ENCODE results near the gene RNF43.
"Not testable (repeated sequence)": the region's sequence is repeated elsewhere in the genome, so short reads cannot be mapped to it uniquely, and the experiment has no call there.

RNF43 gene

GRCh38 chr17:58402047-58402446 is 15.3 kb downstream of the RNF43 start:
- no peak overlapping the region for H3K27ac ChIP-seq

GRCh38 chr17:58401287-58401686 is 16.0 kb downstream of the RNF43 start:
- DNase-seq (ENCODE audit: low read depth, low spot score): no peak
- Histone ChIP-seq H3K36me3 (ENCODE audit: insufficient read depth, low read length) (no peaks in the 10 kb centered on the region), H3K4me3 (no peak overlapping the region), H3K9me3 (ENCODE audit: low read depth, low read length) (no peaks in the 10 kb centered on the region), H3K9ac (ENCODE audit: insufficient read length) (no peak overlapping the region), H3K27ac (no peak overlapping the region)
- no peak for TF ChIP-seq FOXP2 (optimal IDR thresholded peaks at IDR 0.05; ENCODE audit: control extremely low read depth, extremely low read length, insufficient read depth)
- TF ChIP-seq EZH2 (IDR thresholded peaks at IDR 0.05): no peak
- TF ChIP-seq POLR2AphosphoS5 (IDR thresholded peaks at IDR 0.05; ENCODE audit: borderline replicate concordance, low read depth, low read length): no peak

More at GRCh38 chr17:58402047-58402446, 15.3 kb downstream of the RNF43 start:
- TF ChIP-seq POLR2AphosphoS5 (IDR thresholded peaks at IDR 0.05; ENCODE audit: borderline replicate concordance, low read depth, low read length) (no peak), FOXP2 (optimal IDR thresholded peaks at IDR 0.05; ENCODE audit: control extremely low read depth, extremely low read length, insufficient read depth) (no peak), EZH2 (IDR thresholded peaks at IDR 0.05) (no peak)
- DNase-seq (ENCODE audit: low read depth, low spot score): no peak
- no peaks in the 10 kb centered on the region for H3K9me3 ChIP-seq (ENCODE audit: low read depth, low read length)
- no peak overlapping the region for H3K9ac ChIP-seq (ENCODE audit: insufficient read length)
- H3K36me3 ChIP-seq (ENCODE audit: insufficient read depth, low read length): no peaks in the 10 kb centered on the region
- H3K4me3 ChIP-seq: no peak overlapping the region

- no peak for DNase-seq (ENCODE audit: low read depth, low spot score)
- no peak overlapping the region for H3K27ac ChIP-seq
- no peak overlapping the region for H3K4me3 ChIP-seq
- TF ChIP-seq EZH2 (IDR thresholded peaks at IDR 0.05) (no peak), POLR2AphosphoS5 (IDR thresholded peaks at IDR 0.05; ENCODE audit: borderline replicate concordance, low read depth, low read length) (no peak), FOXP2 (optimal IDR thresholded peaks at IDR 0.05; ENCODE audit: control extremely low read depth, extremely low read length, insufficient read depth) (no peak)
- H3K9me3 ChIP-seq (ENCODE audit: low read depth, low read length): no peaks in the 10 kb centered on the region
- H3K9ac ChIP-seq (ENCODE audit: insufficient read length): no peak overlapping the region
- H3K36me3 ChIP-seq (ENCODE audit: insufficient read depth, low read length): no peaks in the 10 kb centered on the region
These were observed 16.5 kb downstream of the RNF43 start for GRCh38 chr17:58400826-58401225.

GRCh38 chr17:58399974-58400373 is 17.4 kb downstream of the RNF43 start:
- Histone ChIP-seq H3K27ac (no peak overlapping the region), H3K9me3 (ENCODE audit: low read depth, low read length) (no peaks in the 10 kb centered on the region), H3K9ac (ENCODE audit: insufficient read length) (no peak overlapping the region), H3K4me3 (no peak overlapping the region), H3K36me3 (ENCODE audit: insufficient read depth, low read length) (no peaks in the 10 kb centered on the region)
- TF ChIP-seq POLR2AphosphoS5 (IDR thresholded peaks at IDR 0.05; ENCODE audit: borderline replicate concordance, low read depth, low read length): no peak
- TF ChIP-seq FOXP2 (optimal IDR thresholded peaks at IDR 0.05; ENCODE audit: control extremely low read depth, extremely low read length, insufficient read depth): no peak
- TF ChIP-seq EZH2 (IDR thresholded peaks at IDR 0.05): no peak
- DNase-seq (ENCODE audit: low read depth, low spot score): no peak

- no peak for TF ChIP-seq EZH2 (IDR thresholded peaks at IDR 0.05)
- TF ChIP-seq POLR2AphosphoS5 (IDR thresholded peaks at IDR 0.05; ENCODE audit: borderline replicate concordance, low read depth, low read length): no peak
- no peak for TF ChIP-seq FOXP2 (optimal IDR thresholded peaks at IDR 0.05; ENCODE audit: control extremely low read depth, extremely low read length, insufficient read depth)
- Histone ChIP-seq H3K9ac (ENCODE audit: insufficient read length) (no peak overlapping the region), H3K9me3 (ENCODE audit: low read depth, low read length) (no peaks in the 10 kb centered on the region), H3K36me3 (ENCODE audit: insufficient read depth, low read length) (no peaks in the 10 kb centered on the region), H3K27ac (no peak overlapping the region), H3K4me3 (no peak overlapping the region)
- DNase-seq (ENCODE audit: low read depth, low spot score): no peak
These were observed 18.6 kb downstream of the RNF43 start for GRCh38 chr17:58398574-58399266.

GRCh38 chr17:58397421-58397820 is 19.9 kb downstream of the RNF43 start:
- not testable (repeated sequence) for H3K27ac ChIP-seq; H3K9me3 ChIP-seq (ENCODE audit: low read depth, low read length)

DNA sequence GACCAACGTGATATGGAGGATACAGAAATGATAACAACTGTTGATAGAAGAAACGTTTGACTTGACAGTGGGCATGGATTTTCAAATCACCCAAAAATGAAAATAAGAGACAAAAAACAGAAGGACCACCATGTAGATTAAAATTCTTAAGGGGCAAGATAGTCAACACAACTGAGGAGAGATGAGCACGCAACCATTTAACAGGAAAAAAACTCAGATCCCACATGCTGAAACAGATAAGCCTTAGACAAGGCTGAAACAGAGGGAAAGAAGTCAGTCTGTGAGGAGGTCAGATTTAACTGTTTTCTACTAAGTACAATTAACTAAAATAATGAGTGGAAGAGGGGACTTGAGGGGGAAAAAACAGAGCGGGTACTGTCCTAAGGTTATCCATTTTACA is 21.2 kb downstream of the RNF43 start:
- Histone ChIP-seq H3K4me3 (no peak overlapping the region), H3K27ac (no peak overlapping the region), H3K36me3 (ENCODE audit: insufficient read depth, low read length) (no peaks in the 10 kb centered on the region), H3K9ac (ENCODE audit: insufficient read length) (no peak overlapping the region), H3K9me3 (ENCODE audit: low read depth, low read length) (no peaks in the 10 kb centered on the region)
- no peak for DNase-seq (ENCODE audit: low read depth, low spot score)
- TF ChIP-seq POLR2AphosphoS5 (IDR thresholded peaks at IDR 0.05; ENCODE audit: borderline replicate concordance, low read depth, low read length): no peak
- TF ChIP-seq FOXP2 (optimal IDR thresholded peaks at IDR 0.05; ENCODE audit: control extremely low read depth, extremely low read length, insufficient read depth): no peak
- no peak for TF ChIP-seq EZH2 (IDR thresholded peaks at IDR 0.05)

More at GRCh38 chr17:58397421-58397820, 19.9 kb downstream of the RNF43 start:
- not testable (repeated sequence) for H3K9ac ChIP-seq (ENCODE audit: insufficient read length); DNase-seq (ENCODE audit: low read depth, low spot score); H3K4me3 ChIP-seq; H3K36me3 ChIP-seq (ENCODE audit: insufficient read depth, low read length)

DNA sequence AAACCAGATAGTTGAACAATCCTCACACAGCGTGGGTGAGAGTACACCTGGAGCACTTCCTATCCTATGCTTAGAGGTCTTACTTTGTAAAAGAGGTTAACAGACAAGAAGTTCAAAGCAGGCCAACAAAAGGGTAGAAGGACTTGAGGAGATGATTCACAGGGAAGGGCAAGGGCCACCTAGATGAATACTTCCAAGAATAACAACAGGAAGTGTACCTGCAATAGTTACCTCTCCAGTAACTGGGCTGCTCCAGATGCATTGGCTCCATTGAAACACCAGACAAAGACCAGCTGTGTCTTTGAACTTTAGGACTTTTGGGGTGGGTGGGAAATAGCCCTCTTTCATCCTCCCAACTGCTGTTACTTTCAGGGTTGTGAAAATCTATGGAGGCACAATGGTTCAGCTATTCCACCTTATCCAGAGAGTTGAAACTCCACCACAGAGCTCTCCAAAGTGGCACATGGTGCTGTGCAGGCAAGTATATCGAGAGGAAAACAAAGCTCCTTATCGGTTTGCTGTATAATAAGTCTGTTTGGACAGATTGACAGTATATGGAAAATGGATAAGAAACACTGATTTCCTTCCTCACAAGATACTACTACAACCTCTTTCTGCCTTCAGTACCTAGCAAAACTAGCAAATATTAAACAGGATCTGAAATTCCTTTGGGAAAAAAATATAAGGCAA is 22.7 kb downstream of the RNF43 start:
- H3K4me3 ChIP-seq: no peak overlapping the region
- H3K36me3 ChIP-seq (ENCODE audit: insufficient read depth, low read length): no peaks in the 10 kb centered on the region
- DNase-seq (ENCODE audit: low read depth, low spot score): no peak
- H3K27ac ChIP-seq: no peak overlapping the region
- H3K9ac ChIP-seq (ENCODE audit: insufficient read length): no peak overlapping the region
- no peak for TF ChIP-seq EZH2 (IDR thresholded peaks at IDR 0.05)
- no peak for TF ChIP-seq FOXP2 (optimal IDR thresholded peaks at IDR 0.05; ENCODE audit: control extremely low read depth, extremely low read length, insufficient read depth)
- no peaks in the 10 kb centered on the region for H3K9me3 ChIP-seq (ENCODE audit: low read depth, low read length)

Data from SK-N-MC (cell line).